ENCODE measurements around the gene TMEM119.

DNA sequence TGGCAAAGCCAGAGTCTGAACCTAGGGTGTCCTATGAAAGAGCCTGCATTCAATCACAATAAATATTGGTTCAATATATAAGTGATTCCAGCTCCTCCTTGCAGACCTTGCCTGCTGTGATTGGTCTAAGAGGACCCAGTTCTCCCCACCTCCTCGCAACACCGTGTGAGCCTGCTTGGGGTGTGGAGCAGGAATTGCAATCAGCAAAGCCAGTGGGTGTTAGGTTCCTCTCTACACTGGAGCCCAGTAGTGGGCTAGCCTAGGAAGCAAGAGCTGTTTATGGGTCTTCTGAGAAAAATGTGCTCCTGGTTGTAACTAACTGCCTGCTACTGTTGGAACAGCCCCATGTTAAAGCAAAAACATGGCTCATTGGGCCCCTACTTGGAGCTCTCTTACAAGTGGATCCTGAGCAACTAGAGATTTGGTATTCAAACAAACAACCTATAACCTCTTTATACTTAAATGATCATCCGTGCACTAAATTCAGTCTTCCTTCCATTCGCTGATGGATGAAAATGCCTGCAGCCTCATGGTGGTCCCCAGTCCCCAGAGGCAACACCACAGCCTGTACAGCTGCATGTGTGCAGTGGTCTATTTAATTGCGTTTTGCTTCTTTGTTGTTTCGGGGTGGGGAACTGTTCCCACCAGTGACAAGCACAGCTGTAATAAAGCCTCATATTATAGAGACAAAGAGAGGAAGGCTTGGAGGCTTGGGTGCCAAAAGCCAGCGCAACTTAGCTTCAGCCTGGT lies 39.5 kb upstream of the TMEM119 start:
- TF ChIP-seq EZH2 (IDR thresholded peaks at IDR 0.05; ENCODE audit: insufficient read depth, poor library complexity, severe bottlenecking) (no peak), EZH2phosphoT487 (IDR thresholded peaks at IDR 0.05; ENCODE audit: insufficient read depth, low read depth) (no peak)

All from GM23248 (cell line).